Naive B cell (primary cell): ENCODE data around the gene SLCO3A1. TPM values are rescaled to one million over a fixed set of nuclear protein-coding genes. Genes with fewer than 3 reads are reported as not detected.

Experiments
- ATAC-seq, 2 donors: fragments of 150-1000 bp; cut with Tn5 transposase; 2 replicates each; pipeline ENCODE4 v1.10.0; 2021; ENCODE audit warnings: low read depth in 2 of 2, mild to moderate bottlenecking in 2 of 2, moderate library complexity in 2 of 2
- DNase-seq: peaks from one replicate; pipeline ENCODE4 v3.0.0; 2022
- H3K27ac Mint-ChIP-seq, 6 donors: one replicate each; pipeline ENCODE4 v1.8.0; 2020 to 2022; ENCODE audit warnings: mild to moderate bottlenecking in 6 of 6, mixed read lengths in 6 of 6, moderate library complexity in 5 of 6, inconsistent platforms in 2 of 6
- H3K27me3 Mint-ChIP-seq, 3 donors: one replicate each; pipeline ENCODE4 v1.8.0; 2021 to 2022; ENCODE audit warnings: mixed read lengths in 3 of 3, mild to moderate bottlenecking in 1 of 3
- H3K36me3 Mint-ChIP-seq, 2 donors: one replicate each; pipeline ENCODE4 v1.8.0; 2020 to 2022; ENCODE audit warnings: mixed read lengths in 2 of 2, inconsistent platforms in 1 of 2, mild to moderate bottlenecking in 1 of 2
- H3K4me1 Mint-ChIP-seq, 3 donors: one replicate each; pipeline ENCODE4 v1.8.0; 2020 to 2022; ENCODE audit warnings: mixed read lengths in 3 of 3, inconsistent platforms in 1 of 3, mild to moderate bottlenecking in 1 of 3, moderate library complexity in 1 of 3
- H3K4me3 Mint-ChIP-seq, 8 donors: one replicate each; pipeline ENCODE4 v1.8.0; 2020 to 2022; ENCODE audit warnings: mild to moderate bottlenecking in 8 of 8, mixed read lengths in 8 of 8, moderate library complexity in 8 of 8, inconsistent platforms in 2 of 8
- H3K9me3 Mint-ChIP-seq, 7 donors: one replicate each; pipeline ENCODE4 v1.8.0; 2020 to 2022; ENCODE audit warnings: mixed read lengths in 7 of 7, mild to moderate bottlenecking in 5 of 7, inconsistent platforms in 2 of 7, moderate library complexity in 1 of 7
- polyA plus RNA-seq, 6 donors: library from polyadenylated mRNA; unstranded; fragments of 300-500 nt; fragmentation: Illumina TruSeq; gene quantifications; one replicate each; pipeline ENCODE4 v1.2.3, GENCODE V29; 2021; ENCODE audit warnings: low read depth in 6 of 6

The SLCO3A1 gene
- polyA plus RNA-seq, 6 donors from 2014 or later = 0.25 to 0.73 (median 0.47) TPM; not detected in 2

DNA sequence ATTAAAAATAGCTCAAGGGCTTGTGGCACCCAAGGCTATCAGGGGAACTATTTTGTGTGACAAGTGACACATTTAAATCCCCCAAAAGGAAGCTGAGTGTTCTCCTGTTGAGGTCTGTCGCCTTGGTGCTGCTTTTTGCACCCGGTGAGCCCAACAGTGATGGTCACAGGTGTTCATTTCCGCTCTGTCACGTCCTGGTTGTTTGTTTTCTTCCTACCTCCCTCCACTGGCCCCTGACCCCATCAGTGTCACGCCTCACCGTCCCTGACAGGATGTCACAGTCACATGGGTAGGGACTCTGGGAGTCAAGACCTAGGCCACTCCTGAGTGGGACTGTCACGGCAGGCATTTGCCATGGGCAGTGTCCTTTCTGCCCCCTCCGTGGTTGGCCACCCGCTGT, 11.2 kb downstream of the SLCO3A1 start:
- DNase-seq (no peak), ATAC-seq (no peak)
- H3K4me1 Mint-ChIP-seq = peaks cover 5 to 12% (median 6%) of the 10 kb centered on the region in 3 donors
- H3K36me3 Mint-ChIP-seq = no peaks in the 10 kb centered on the region
- H3K27me3 Mint-ChIP-seq = peaks cover 36 to 56% (median 47%) of the 10 kb centered on the region in 3 donors
- H3K9me3 Mint-ChIP-seq = peaks cover 0 to 6% (median 1%) of the 10 kb centered on the region in 7 donors
- H3K27ac Mint-ChIP-seq = no peak overlapping the region
- H3K4me3 Mint-ChIP-seq = no peak overlapping the region

DNA sequence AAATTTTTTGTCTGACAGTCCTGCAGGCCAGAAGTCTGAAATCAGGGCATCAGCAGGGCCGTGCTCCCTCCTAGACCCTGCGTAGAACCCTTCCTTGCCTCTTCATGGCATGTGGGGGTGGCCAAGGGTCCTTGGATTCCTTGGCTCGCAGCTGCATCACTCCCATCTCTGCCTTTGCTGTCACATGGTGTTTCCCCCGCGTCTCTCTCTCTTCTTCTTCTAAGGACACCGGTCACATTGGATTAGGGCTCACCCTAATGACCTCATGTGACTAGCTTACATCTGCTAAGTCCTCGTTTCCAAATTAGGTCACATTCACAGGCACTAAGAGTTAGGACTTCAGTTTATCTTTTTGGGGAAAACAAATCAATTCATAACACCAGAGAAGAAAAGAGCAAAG, 12.0 kb downstream of the SLCO3A1 start:
- peaks cover 0 to 9% (median 4%) of the 10 kb centered on the region in 7 donors for H3K9me3 Mint-ChIP-seq
- ATAC-seq (no peak), DNase-seq (no peak)
- H3K36me3 Mint-ChIP-seq = no peaks in the 10 kb centered on the region
- H3K4me1 Mint-ChIP-seq = peaks cover 5 to 12% (median 6%) of the 10 kb centered on the region in 3 donors
- peaks cover 41 to 50% (median 43%) of the 10 kb centered on the region in 3 donors for H3K27me3 Mint-ChIP-seq
- no peak overlapping the region for H3K4me3 Mint-ChIP-seq
- no peak overlapping the region for H3K27ac Mint-ChIP-seq

DNA sequence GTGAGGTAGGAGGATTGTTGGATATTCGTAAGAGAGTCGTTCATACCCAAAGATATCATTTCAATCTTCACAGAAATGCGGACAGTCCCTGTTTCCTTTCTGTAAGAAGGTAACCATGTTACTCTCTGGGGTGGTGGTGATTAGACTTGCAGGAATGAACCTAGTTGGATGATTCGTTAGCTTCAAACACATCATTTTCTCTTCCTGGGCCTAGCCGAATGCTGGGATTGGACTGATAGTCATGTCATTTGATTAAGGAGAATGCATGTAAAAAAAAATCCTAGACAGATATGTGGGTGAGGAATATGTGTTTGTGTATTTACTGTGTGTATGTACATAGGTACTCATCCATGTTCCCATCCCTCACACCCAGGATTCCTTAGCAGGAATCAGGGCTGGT, 12.4 kb downstream of the SLCO3A1 start:
- ATAC-seq = no peak
- peaks cover 5 to 11% (median 6%) of the 10 kb centered on the region in 3 donors for H3K4me1 Mint-ChIP-seq
- DNase-seq = no peak
- peaks cover 0 to 14% (median 6%) of the 10 kb centered on the region in 7 donors for H3K9me3 Mint-ChIP-seq
- no peak overlapping the region for H3K27ac Mint-ChIP-seq
- no peak overlapping the region for H3K4me3 Mint-ChIP-seq
- peaks cover 41 to 50% (median 48%) of the 10 kb centered on the region in 3 donors for H3K27me3 Mint-ChIP-seq
- no peaks in the 10 kb centered on the region for H3K36me3 Mint-ChIP-seq

DNA sequence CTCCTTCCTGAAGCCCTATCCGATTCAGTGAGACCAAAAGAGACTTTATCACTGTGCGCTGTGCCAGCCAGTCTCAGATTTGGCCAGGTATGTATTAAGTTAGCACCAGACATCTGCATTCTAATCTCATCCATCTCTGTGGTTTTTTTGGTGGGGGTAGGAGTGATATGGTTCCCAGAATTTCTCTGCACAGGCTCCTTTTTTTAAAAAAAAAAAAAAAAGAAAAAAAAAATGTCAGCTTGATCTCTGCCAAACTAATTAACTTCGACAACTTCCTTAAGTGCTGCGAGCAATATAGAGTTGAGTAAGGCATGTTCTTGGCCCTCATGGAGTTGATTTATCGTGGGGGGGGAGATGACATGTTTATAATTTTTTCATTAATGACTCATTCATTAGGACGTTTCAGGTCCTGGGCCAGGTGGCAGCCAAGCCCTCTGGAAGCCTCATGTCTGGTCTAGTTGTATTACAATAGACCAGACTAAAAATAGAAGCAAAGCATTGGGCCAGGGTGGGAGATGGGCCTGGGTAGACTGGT, 12.9 kb downstream of the SLCO3A1 start:
- H3K4me1 Mint-ChIP-seq = peaks cover 5 to 9% (median 6%) of the 10 kb centered on the region in 3 donors
- no peak overlapping the region for H3K27ac Mint-ChIP-seq
- peaks cover 38 to 54% (median 49%) of the 10 kb centered on the region in 3 donors for H3K27me3 Mint-ChIP-seq
- H3K36me3 Mint-ChIP-seq = no peaks in the 10 kb centered on the region
- H3K4me3 Mint-ChIP-seq = no peak overlapping the region
- peaks cover 0 to 18% (median 6%) of the 10 kb centered on the region in 7 donors for H3K9me3 Mint-ChIP-seq
- ATAC-seq = no peak
- no peak for DNase-seq

DNA sequence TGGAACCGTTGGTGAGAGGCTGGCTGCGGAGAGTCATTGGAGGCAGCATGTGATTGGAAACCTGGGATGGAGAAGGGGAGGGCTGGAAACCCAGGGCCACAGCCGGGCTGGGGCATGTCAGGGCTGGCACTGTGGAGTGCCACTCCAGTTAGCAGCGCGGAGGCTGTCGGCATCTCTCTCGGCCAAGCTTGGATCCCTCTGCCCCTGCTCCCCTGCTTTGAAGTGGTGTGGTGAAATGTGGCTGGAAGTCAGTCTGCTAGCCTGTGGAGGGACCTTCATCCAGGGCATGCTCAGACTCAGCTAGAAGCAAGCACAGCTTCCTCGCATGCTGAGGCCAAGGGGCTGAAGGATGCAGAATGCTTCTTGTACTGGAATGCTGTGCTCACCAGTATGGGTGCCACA, 13.5 kb downstream of the SLCO3A1 start:
- Mint-ChIP-seq H3K27ac (peak overlapping the region in 1 of 6 donors; percentile 30), H3K9me3 (peaks cover 0 to 18% (median 5%) of the 10 kb centered on the region in 7 donors), H3K4me1 (peaks cover 5 to 9% (median 6%) of the 10 kb centered on the region in 3 donors), H3K36me3 (no peaks in the 10 kb centered on the region), H3K27me3 (peaks cover 38 to 56% (median 49%) of the 10 kb centered on the region in 3 donors), H3K4me3 (no peak overlapping the region)
- DNase-seq = no peak
- no peak for ATAC-seq

DNA sequence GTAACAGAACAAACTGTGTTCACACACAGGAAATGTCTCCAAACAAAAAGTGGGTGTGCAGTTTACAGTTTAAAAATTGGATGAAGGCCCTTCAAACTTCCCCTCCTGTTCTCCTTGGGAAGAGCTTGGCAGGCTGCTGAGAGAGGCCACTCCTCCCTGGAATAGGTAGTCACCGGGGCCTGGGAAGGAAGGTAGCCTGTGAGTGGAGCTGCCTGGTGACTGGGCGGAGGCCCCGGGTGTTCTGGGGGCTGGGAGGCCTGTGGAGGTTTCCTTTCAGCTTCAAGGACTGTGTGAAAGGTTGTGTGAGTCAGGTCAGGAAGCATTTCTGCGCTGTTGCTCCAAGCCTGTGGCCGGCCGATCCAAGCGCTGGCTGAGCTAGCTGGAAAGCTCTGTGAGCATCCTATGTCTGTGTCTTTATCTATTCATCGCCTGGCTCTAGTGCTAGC, 14.1 kb downstream of the SLCO3A1 start:
- Mint-ChIP-seq H3K27me3 (peaks cover 38 to 52% (median 44%) of the 10 kb centered on the region in 3 donors), H3K4me3 (no peak overlapping the region), H3K27ac (no peak overlapping the region), H3K9me3 (peaks cover 0 to 18% (median 5%) of the 10 kb centered on the region in 7 donors), H3K4me1 (peaks cover 5 to 6% (median 5%) of the 10 kb centered on the region in 3 donors), H3K36me3 (no peaks in the 10 kb centered on the region)
- no peak for DNase-seq
- ATAC-seq = no peak

DNA sequence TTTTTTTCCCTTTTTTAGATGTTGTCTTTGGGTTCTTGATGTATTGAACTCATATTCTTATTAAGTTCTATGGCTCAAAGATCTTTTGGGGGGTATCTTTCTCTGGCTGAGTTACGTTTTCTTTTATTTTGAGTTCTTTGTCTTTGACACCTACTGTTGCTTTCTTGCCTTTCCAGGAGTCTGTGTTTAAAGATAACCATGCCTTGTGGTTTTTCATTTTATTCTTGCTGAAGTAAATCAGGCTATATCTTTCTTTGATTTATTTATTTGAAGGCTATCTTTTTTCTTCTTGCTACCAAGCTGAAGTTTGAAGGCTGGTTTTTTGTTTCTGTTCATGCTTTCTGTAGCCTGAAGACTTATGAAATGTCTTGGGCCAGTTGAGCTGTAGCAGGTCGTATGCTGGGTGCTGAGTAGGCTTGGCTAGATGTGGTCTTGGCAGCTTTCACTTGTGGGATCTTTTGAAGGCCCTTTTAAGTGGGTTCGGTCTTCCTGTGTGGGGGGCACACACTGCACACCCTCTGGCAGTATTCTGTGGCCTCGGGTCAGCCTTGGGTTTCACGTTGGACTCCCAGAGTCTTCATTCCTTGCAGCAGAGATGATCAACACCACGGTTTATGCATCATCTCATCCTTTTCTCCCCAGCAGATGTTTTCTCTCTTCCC, 17.5 kb downstream of the SLCO3A1 start:
- Mint-ChIP-seq H3K4me1 (no peaks in the 10 kb centered on the region), H3K9me3 (peaks cover 0 to 18% (median 5%) of the 10 kb centered on the region in 7 donors), H3K4me3 (no peak overlapping the region), H3K36me3 (no peaks in the 10 kb centered on the region), H3K27me3 (peaks cover 29 to 57% (median 32%) of the 10 kb centered on the region in 3 donors), H3K27ac (no peak overlapping the region)
- no peak for ATAC-seq
- DNase-seq = no peak

DNA sequence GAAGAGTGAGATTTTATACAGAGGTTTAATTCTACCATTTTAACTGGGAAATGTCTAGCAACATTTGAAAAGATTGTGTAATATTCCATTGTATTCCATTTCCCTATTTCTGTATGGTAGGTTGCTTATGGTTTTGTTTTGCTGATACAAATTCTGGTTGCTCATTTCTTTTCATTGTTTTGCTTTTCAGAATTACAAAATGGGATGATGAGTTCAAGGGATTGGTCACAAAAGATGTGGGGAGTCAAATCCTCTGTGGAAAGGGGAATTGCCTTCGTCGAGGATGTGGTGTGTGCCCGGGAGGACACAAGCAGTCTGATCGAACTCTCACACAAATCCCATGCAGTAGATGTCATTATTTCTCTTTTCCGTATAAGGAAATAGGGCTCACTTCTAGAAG, 18.3 kb downstream of the SLCO3A1 start:
- H3K36me3 Mint-ChIP-seq = no peaks in the 10 kb centered on the region
- no peak for ATAC-seq
- peak overlapping the region in 1 of 6 donors; percentile 41 for H3K27ac Mint-ChIP-seq
- peaks cover 23 to 52% (median 28%) of the 10 kb centered on the region in 3 donors for H3K27me3 Mint-ChIP-seq
- H3K9me3 Mint-ChIP-seq = peaks cover 0 to 18% (median 5%) of the 10 kb centered on the region in 7 donors
- H3K4me3 Mint-ChIP-seq = peak overlapping the region in 1 of 8 donors; percentile 42
- H3K4me1 Mint-ChIP-seq = no peaks in the 10 kb centered on the region
- DNase-seq = no peak

DNA sequence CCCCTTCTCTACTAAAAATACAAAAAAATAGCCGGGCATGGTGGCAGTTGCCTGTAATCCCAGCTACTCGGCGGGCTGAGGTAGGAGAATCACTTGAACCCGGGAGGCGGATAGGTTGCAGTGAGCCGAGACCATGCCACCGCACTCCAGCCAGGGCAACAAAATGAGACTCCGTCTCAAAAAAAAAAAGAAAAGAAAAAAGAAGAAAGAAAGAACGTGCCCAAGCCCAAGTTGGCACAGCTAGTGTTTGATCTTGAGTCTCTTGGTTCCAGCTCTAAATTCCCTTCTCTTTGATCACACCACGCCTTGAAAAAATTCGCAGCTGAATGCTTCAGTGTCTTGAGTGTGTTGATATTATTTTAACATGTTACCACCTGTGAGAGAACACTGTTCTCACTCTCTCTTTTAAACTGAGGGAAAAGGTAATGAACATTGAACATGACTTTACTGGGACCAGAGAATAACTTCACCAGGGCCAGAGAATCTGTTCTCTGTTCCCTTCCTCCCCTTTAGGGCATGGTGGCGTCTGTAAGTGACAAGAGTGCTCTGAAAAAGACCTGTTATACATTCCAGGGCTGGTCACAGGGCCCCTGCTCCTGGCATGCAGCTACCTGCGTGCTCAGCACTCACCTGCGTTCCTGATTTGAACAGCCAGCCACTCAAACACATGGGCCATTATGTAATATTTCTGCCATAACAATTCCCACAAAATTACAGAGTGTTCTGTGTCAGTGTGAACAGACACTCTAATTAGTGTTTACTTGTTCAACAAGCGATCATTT, 19.0 kb downstream of the SLCO3A1 start:
- no peaks in the 10 kb centered on the region for H3K4me1 Mint-ChIP-seq
- DNase-seq (no peak), ATAC-seq (no peak)
- H3K4me3 Mint-ChIP-seq = no peak overlapping the region
- H3K9me3 Mint-ChIP-seq = peaks cover 0 to 21% (median 7%) of the 10 kb centered on the region in 7 donors
- no peaks in the 10 kb centered on the region for H3K36me3 Mint-ChIP-seq
- H3K27me3 Mint-ChIP-seq = peaks cover 22 to 50% (median 36%) of the 10 kb centered on the region in 3 donors
- H3K27ac Mint-ChIP-seq = no peak overlapping the region

DNA sequence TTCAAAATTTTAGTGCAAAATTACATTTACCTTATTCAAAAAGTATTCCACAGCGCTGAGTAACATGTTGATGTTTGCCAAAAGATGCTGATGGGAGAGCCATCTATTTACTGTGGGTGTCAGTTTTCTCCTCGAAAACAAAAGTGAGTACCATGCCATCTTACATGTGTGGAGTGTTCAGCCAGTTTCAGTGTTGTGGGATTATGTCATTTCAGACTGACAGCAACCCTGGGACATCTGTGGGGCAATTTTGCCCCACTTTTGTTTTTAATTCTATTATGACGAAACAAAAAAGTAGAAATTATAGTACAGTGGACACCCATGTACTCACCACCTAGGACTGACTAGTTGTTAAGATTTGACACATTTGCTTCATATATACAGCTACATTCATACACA, 19.6 kb downstream of the SLCO3A1 start:
- ATAC-seq (no peak), DNase-seq (no peak)
- no peaks in the 10 kb centered on the region for H3K4me1 Mint-ChIP-seq
- no peak overlapping the region for H3K27ac Mint-ChIP-seq
- H3K9me3 Mint-ChIP-seq = peaks cover 0 to 24% (median 8%) of the 10 kb centered on the region in 7 donors
- H3K36me3 Mint-ChIP-seq = no peaks in the 10 kb centered on the region
- no peak overlapping the region for H3K4me3 Mint-ChIP-seq
- peaks cover 23 to 47% (median 36%) of the 10 kb centered on the region in 3 donors for H3K27me3 Mint-ChIP-seq

DNA sequence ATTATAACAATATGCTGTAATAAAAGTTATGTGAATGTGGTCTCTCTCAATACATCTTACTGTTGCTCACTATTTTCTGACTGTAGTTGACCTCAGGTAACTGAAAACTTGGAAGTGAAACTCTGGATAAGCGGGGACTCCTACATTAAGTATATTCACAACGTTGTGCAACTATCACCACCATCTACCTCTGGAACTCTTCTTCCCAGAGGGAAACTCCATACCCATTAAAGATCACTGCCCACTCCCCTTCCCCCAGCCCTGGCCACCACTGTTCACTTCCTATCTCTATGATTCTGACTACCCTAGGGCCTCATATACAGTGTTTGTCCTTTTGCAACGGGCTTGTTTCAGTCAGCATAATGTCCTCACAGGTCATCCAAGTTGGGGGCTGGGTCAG, 20.7 kb downstream of the SLCO3A1 start:
- peaks cover 0 to 24% (median 10%) of the 10 kb centered on the region in 7 donors for H3K9me3 Mint-ChIP-seq
- H3K4me3 Mint-ChIP-seq = no peak overlapping the region
- H3K4me1 Mint-ChIP-seq = no peaks in the 10 kb centered on the region
- no peak overlapping the region for H3K27ac Mint-ChIP-seq
- peaks cover 23 to 55% (median 36%) of the 10 kb centered on the region in 3 donors for H3K27me3 Mint-ChIP-seq
- no peak for ATAC-seq
- DNase-seq = no peak
- H3K36me3 Mint-ChIP-seq = no peaks in the 10 kb centered on the region

DNA sequence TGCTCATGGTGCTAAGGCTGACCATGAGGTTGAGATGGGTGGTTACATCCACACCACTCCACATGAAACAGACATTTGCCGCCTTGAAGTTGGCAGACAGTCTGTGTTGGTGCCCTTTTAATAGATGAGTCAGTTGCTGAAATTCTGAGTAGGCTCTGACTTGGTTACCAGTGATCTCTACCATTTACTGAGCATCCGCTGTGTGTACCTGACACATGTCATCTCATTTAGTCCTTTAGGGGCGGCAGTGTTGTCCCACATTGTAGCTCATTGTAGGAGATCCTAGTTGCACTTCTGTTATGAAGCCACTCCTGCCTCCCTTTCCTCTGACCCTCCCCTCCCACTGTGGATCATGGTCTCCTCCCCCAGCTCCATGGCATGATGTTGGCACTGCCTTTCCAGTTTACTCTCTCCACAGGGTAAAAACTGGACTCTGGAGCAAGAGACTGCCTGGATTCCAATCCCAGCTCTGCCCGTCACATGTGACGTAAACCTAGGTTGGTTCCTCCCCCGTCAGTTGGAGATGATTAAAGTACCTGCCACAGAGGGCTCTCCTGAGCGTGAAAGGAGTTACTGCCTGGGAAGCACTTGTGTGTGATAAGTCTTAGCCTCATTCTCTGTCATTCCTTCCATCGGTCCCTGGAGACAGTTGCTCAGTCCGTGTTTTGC, 21.6 kb downstream of the SLCO3A1 start:
- Mint-ChIP-seq H3K27ac (no peak overlapping the region), H3K4me1 (no peaks in the 10 kb centered on the region)

DNA sequence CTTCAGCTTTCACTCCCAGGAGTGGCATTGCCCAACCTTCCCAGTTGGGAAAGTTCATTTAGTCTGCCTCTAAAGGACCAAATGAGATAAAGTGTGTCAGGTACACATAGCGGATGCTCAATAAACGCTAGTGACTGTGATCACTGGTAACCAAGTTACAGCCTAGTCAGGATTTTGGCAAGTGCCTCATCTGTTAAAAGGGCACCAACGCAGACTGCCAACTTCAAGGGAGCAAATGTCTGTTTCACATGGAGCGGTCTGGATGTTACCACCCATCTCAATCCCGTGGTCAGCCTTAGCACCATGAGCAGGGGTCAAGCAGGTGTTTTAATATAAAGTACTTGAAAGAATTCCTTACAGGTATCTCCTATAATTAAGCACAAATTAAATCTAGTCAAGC, 22.7 kb downstream of the SLCO3A1 start:
- no peaks in the 10 kb centered on the region for H3K36me3 Mint-ChIP-seq
- DNase-seq (no peak), ATAC-seq (no peak)
- H3K4me1 Mint-ChIP-seq = no peaks in the 10 kb centered on the region
- H3K27ac Mint-ChIP-seq = no peak overlapping the region
- peaks cover 15 to 58% (median 24%) of the 10 kb centered on the region in 3 donors for H3K27me3 Mint-ChIP-seq
- peaks cover 0 to 8% (median 4%) of the 10 kb centered on the region in 7 donors for H3K9me3 Mint-ChIP-seq
- no peak overlapping the region for H3K4me3 Mint-ChIP-seq

More for the DNA sequence above, 21.6 kb downstream of the SLCO3A1 start:
- no peak overlapping the region for H3K4me3 Mint-ChIP-seq
- no peaks in the 10 kb centered on the region for H3K36me3 Mint-ChIP-seq
- peaks cover 0 to 18% (median 6%) of the 10 kb centered on the region in 7 donors for H3K9me3 Mint-ChIP-seq
- peaks cover 23 to 59% (median 32%) of the 10 kb centered on the region in 3 donors for H3K27me3 Mint-ChIP-seq
- ATAC-seq = no peak
- DNase-seq = no peak
